MCF 10A (cell line): ENCODE results near the gene CNPY1. TPM values are rescaled to one million over a fixed set of nuclear protein-coding genes. Genes with fewer than 3 reads are reported as not detected.

Source experiments
- BruUV-seq: library from RNA; stranded (reverse); fragments of 400-500 nt; replicated peaks from 2 replicates; lab custom pipeline; 2021; lab: Mats Ljungman, UMichigan
- CTCF ChIA-PET: fragments of 300-600 bp; sonication (Branson Sonifier 250); formaldehyde crosslinking; extraction: SDS; loops from one replicate; lab custom pipeline; 2021; ENCODE audit warnings: antibody characterized with exemption, inconsistent platforms; lab: Yijun Ruan, JAX
- POLR2A ChIA-PET: fragments of 300-600, 350-650 bp; sonication (Branson Sonifier 250); formaldehyde crosslinking; extraction: SDS; loops from one replicate; lab custom pipeline; 2020; ENCODE audit warnings: antibody characterized with exemption, inconsistent platforms; lab: Yijun Ruan, JAX
- DNase-seq: peaks from one replicate; pipeline ENCODE4 v3.0.0-alpha.2; 2018; ENCODE audit not compliant: unreplicated experiment
- H3K27ac Mint-ChIP-seq: one replicate; pipeline ENCODE4 v1.8.0; 2022; ENCODE audit warnings: mild to moderate bottlenecking, low read depth, mixed read lengths; ENCODE audit not compliant: unreplicated experiment
- H3K27me3 Mint-ChIP-seq: one replicate; pipeline ENCODE4 v1.8.0; 2022; ENCODE audit warnings: mixed read lengths; ENCODE audit not compliant: insufficient read depth, unreplicated experiment
- H3K36me3 Mint-ChIP-seq: one replicate; pipeline ENCODE4 v1.8.0; 2022; ENCODE audit warnings: mild to moderate bottlenecking, moderate library complexity, mixed read lengths; ENCODE audit not compliant: insufficient read depth, unreplicated experiment
- H3K4me1 Mint-ChIP-seq: one replicate; pipeline ENCODE4 v1.8.0; 2022; ENCODE audit warnings: mixed read lengths; ENCODE audit not compliant: insufficient read depth, unreplicated experiment
- H3K4me3 Mint-ChIP-seq: one replicate; pipeline ENCODE4 v1.8.0; 2022; ENCODE audit warnings: mild to moderate bottlenecking, moderate library complexity, mixed read lengths; ENCODE audit not compliant: unreplicated experiment
- H3K9me3 Mint-ChIP-seq: one replicate; pipeline ENCODE4 v1.8.0; 2022; ENCODE audit warnings: mixed read lengths; ENCODE audit not compliant: unreplicated experiment
- CTCF ChIP-seq: fragments of 200-600 bp; IDR thresholded peaks from one replicate; pipeline ENCODE4 v1.8.0; 2022; ENCODE audit warnings: antibody characterized with exemption, mild to moderate bottlenecking; ENCODE audit not compliant: unreplicated experiment
- intact Hi-C: fragments of 100-400 bp; cut with micrococcal nuclease; formaldehyde crosslinking; loops from 2 replicates; pipeline ENCODE4 v1.14.1; 2022
- total RNA-seq: library from RNA; stranded (reverse); gene quantifications from 2 replicates; pipeline ENCODE4 v1.2.3, GENCODE V29; 2022

The CNPY1 gene
- total RNA-seq, 1 experiment from 2014 or later = not detected

- H3K36me3 Mint-ChIP-seq = no peaks in the 10 kb centered on the region
- H3K4me3 Mint-ChIP-seq = no peak overlapping the region
- intact Hi-C loops = no loop called here
- BruUV-seq = no TSS peak
- no peaks in the 10 kb centered on the region for H3K4me1 Mint-ChIP-seq
- no peak for TF ChIP-seq CTCF
- H3K27me3 Mint-ChIP-seq = peaks cover 32% of the 10 kb centered on the region
- CTCF ChIA-PET = interaction anchor here (1.4 kb wide), 1 partner anchor 9 kb away, joined by 3 read pairs; no protein-coding TSS in a partner anchor
- POLR2A ChIA-PET = no interaction called here
- no peak overlapping the region for H3K27ac Mint-ChIP-seq
- H3K9me3 Mint-ChIP-seq = no peaks in the 10 kb centered on the region
- DNase-seq = no peak
Measured at GRCh38 chr7:155487509-155488482, 58.6 kb downstream of the CNPY1 start.

- intact Hi-C loops = no loop called here
- H3K27me3 Mint-ChIP-seq = peaks cover 26% of the 10 kb centered on the region
- no peak overlapping the region for H3K27ac Mint-ChIP-seq
- BruUV-seq = no TSS peak
- no peak for DNase-seq
- no peak for TF ChIP-seq CTCF
- no peaks in the 10 kb centered on the region for H3K36me3 Mint-ChIP-seq
- H3K4me3 Mint-ChIP-seq = no peak overlapping the region
- no peaks in the 10 kb centered on the region for H3K4me1 Mint-ChIP-seq
- ChIA-PET POLR2A (no interaction called here), CTCF (no interaction called here)
- H3K9me3 Mint-ChIP-seq = no peaks in the 10 kb centered on the region
Measured at GRCh38 chr7:155486783-155487508, 59.4 kb downstream of the CNPY1 start.

- Mint-ChIP-seq H3K36me3 (no peaks in the 10 kb centered on the region), H3K4me3 (no peak overlapping the region), H3K27me3 (peaks cover 11% of the 10 kb centered on the region), H3K27ac (no peak overlapping the region), H3K4me1 (no peaks in the 10 kb centered on the region), H3K9me3 (no peaks in the 10 kb centered on the region)
- no peak for DNase-seq
- CTCF ChIA-PET = interaction anchor here (0.6 kb wide), 1 partner anchor 68 kb away, joined by 4 read pairs; no protein-coding TSS in a partner anchor
- TF ChIP-seq CTCF = no peak
- no TSS peak for BruUV-seq
- intact Hi-C loops = no loop called here
- POLR2A ChIA-PET = no interaction called here
Measured at GRCh38 chr7:155484483-155485399, 61.6 kb downstream of the CNPY1 start.
